SH-SY5Y (cell line): Measurements from ENCODE around the gene SOCS6.

Source experiments
- GATA2 ChIP-seq: IDR thresholded peaks from 2 replicates; pipeline ENCODE4 v1.6.1; 2011; ENCODE audit warnings: mild to moderate bottlenecking, low read depth, low read length
- GATA3 ChIP-seq: IDR thresholded peaks from 2 replicates; pipeline ENCODE4 v1.6.1; 2011; ENCODE audit warnings: low read depth, mild to moderate bottlenecking, low read length, moderate library complexity

DNA sequence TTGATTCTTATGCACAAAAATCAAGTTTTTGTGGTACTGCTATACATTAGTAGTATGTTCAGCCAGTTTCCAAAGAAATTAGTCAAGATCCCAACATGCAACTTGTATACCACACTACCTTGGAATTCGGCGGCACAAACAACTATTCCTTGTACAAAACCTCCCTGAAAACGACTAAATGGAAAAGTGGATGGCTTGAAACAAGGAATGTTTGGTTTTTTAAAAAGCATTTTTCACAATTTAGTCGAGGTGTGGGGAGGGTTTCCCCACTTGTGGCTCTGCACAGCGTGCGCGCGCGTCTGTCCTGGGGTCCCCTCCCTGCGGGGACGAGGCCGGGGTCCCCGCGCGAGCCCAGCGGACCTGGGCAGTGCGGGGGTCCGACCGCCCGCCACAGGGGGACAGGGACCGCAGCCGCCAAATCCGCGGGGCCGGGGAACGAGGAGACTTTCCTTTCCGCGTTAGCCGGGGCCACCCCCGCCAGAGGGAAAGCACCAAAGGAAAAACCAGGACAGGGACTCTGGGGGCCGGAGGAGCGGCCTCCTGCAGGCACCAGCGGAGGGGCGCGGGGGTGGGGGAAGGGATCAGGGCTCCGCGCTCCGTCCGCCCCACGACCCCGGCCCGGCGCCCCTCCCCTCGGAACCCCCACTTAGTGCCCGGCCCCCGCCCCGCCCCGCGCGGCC is 534 bp upstream of the SOCS6 start:
- no peak for TF ChIP-seq GATA2
- no peak for TF ChIP-seq GATA3
